K562 (cell line): ENCODE measurements around the gene TMEM209. TPM values are rescaled to one million over a fixed set of nuclear protein-coding genes. Genes with fewer than 3 reads are reported as not detected.

Experiments used
- ATAC-seq: fragments of 200-7000 bp; cut with Tn5 transposase; 3 replicates; pipeline ENCODE4 v1.9.1; 2020; ENCODE audit warnings: moderate library complexity
- BruUV-seq: library from RNA; stranded (reverse); fragments of 400-500 nt; replicated peaks from 2 replicates; lab custom pipeline; 2021; lab: Mats Ljungman, UMichigan
- CTCF ChIA-PET: fragments of 300-600 bp; formaldehyde crosslinking; extraction: SDS; loops from one replicate; lab custom pipeline; 2021; ENCODE audit warnings: low intra/inter-chr PET ratio; lab: Yijun Ruan, JAX
- POLR2A ChIA-PET: fragments of 300-600, 350-650 bp; sonication (Branson Sonifier 250); formaldehyde crosslinking; extraction: SDS; loops from one replicate; lab custom pipeline; 2021; ENCODE audit warnings: antibody characterized with exemption, inconsistent platforms; lab: Yijun Ruan, JAX
- DNase-seq, 4 experiments: peaks; one replicate each; pipeline versions ENCODE4 v3.0.0 to v3.0.0-alpha.2; 2011 to 2018; ENCODE audit warnings: low spot score in 3 of 4, mixed read lengths in 3 of 4; ENCODE audit errors: extremely low read depth in 1 of 4
- FAIRE-seq: peaks from 2 replicates; lab custom pipeline; 2011; peaks lifted over from hg19 to GRCh38; lab: Jason Lieb, UNC
- H2AFZ ChIP-seq: 2 replicates; pipeline ENCODE4 v1.6.0; 2011; ENCODE audit warnings: low read depth, low read length, control low read depth, inconsistent platforms
- H3K27ac ChIP-seq: fragments of 200-600 bp; 3 replicates; pipeline ENCODE4 v1.8.0; 2011; ENCODE audit warnings: low read depth, mild to moderate bottlenecking, control low read depth, inconsistent platforms, low read length, moderate library complexity, mixed read lengths; ENCODE audit errors: extremely low read depth
- H3K27me3 ChIP-seq, 2 experiments: fragments of 300-600 bp in 1 of 2; 2 replicates in 1 of 2; 3 replicates in 1 of 2; pipeline versions ENCODE4 v1.6.0 to v1.8.0; 2011; ENCODE audit warnings: inconsistent platforms in 2 of 2, low read length in 2 of 2, mild to moderate bottlenecking in 1 of 2, mixed read lengths in 1 of 2, moderate library complexity in 1 of 2; ENCODE audit not compliant: control insufficient read depth in 2 of 2, insufficient read depth in 2 of 2
- H3K36me3 ChIP-seq: fragments of 300-600 bp; 3 replicates; pipeline ENCODE4 v1.8.0; 2011; ENCODE audit warnings: mild to moderate bottlenecking, low read length, inconsistent platforms; ENCODE audit not compliant: control insufficient read depth, insufficient read depth
- H3K4me1 ChIP-seq, 2 experiments: fragments of 200-600 bp in 1 of 2; replicated peaks in 1 of 2; 2 replicates in 1 of 2; 3 replicates in 1 of 2; pipeline versions ENCODE4 v1.5.1 to v1.8.0; 2011; ENCODE audit warnings: inconsistent platforms in 2 of 2, low read length in 2 of 2, mild to moderate bottlenecking in 1 of 2, mixed read lengths in 1 of 2, moderate library complexity in 1 of 2; ENCODE audit not compliant: control insufficient read depth in 2 of 2, insufficient read depth in 2 of 2
- H3K4me2 ChIP-seq: 2 replicates; pipeline ENCODE4 v1.6.1; 2011; ENCODE audit warnings: low read length, control low read depth, inconsistent platforms, mixed read lengths; ENCODE audit not compliant: insufficient read depth
- H3K4me3 ChIP-seq: fragments of 200-600 bp; sonication (generic), shearing (Covaris generic); 2 replicates; pipeline ENCODE4 v1.5.1; 2016; ENCODE audit warnings: control low read depth, inconsistent platforms
- H3K79me2 ChIP-seq: fragments of 200-600 bp; 3 replicates; pipeline ENCODE4 v1.8.0; 2011; ENCODE audit warnings: low read length, inconsistent platforms; ENCODE audit not compliant: control insufficient read depth, insufficient read depth
- H3K9ac ChIP-seq, 2 experiments: 2 replicates each; pipeline versions ENCODE4 v1.6.0 to v1.6.1; 2011; ENCODE audit warnings: low read depth in 2 of 2, low read length in 2 of 2, control low read depth in 1 of 2, inconsistent platforms in 1 of 2, mild to moderate bottlenecking in 1 of 2, mixed read lengths in 1 of 2; ENCODE audit not compliant: insufficient read depth in 1 of 2
- H3K9me1 ChIP-seq: one replicate; pipeline ENCODE4 v1.6.0; 2011; ENCODE audit warnings: inconsistent platforms, mild to moderate bottlenecking, low read length, moderate library complexity; ENCODE audit not compliant: control insufficient read depth, insufficient read depth
- H3K9me3 ChIP-seq: replicated peaks from 2 replicates; pipeline ENCODE4 v1.5.1; 2011; ENCODE audit warnings: low read depth, low read length, inconsistent platforms; ENCODE audit not compliant: control insufficient read depth, insufficient read depth
- H4K20me1 ChIP-seq: replicated peaks from 2 replicates; pipeline ENCODE4 v1.6.1; 2011; ENCODE audit warnings: low read length, inconsistent platforms, mixed read lengths; ENCODE audit not compliant: control insufficient read depth, insufficient read depth
- BRD4 ChIP-seq: fragments of 200-600 bp; sonication (generic); IDR thresholded peaks from 2 replicates; pipeline ENCODE4 v1.6.1; 2017; ENCODE audit warnings: inconsistent platforms
- CREB1 ChIP-seq, 2 experiments: sonication (generic) in 1 of 2; formaldehyde crosslinking in 1 of 2; IDR thresholded peaks; 2 replicates each; pipeline versions ENCODE4 v1.6.1 to v1.8.0; 2012 to 2022; ENCODE audit warnings: inconsistent platforms in 1 of 2, mild to moderate bottlenecking in 1 of 2, missing genetic modification reagents in 1 of 2, moderate library complexity in 1 of 2
- FOXA3 ChIP-seq, 2 experiments: fragments of 450-650 bp in 1 of 2; sonication (generic) in 1 of 2; formaldehyde crosslinking; IDR thresholded peaks in 1 of 2; conservative IDR thresholded peaks in 1 of 2; 2 replicates each; pipeline versions ENCODE4 v1.4.0 to v1.8.0; 2020 to 2022; ENCODE audit warnings: mild to moderate bottlenecking in 2 of 2, missing genetic modification reagents in 1 of 2
- FOXP1 ChIP-seq: sonication (generic); formaldehyde crosslinking; IDR thresholded peaks from 2 replicates; pipeline ENCODE4 v1.8.0; 2022; ENCODE audit warnings: mild to moderate bottlenecking, missing genetic modification reagents
- JUN ChIP-seq, 2 experiments: sonication (generic) in 1 of 2; formaldehyde crosslinking in 1 of 2; IDR thresholded peaks; 2 replicates each; pipeline versions ENCODE4 v1.6.1 to v1.8.0; 2012 to 2022; ENCODE audit warnings: borderline replicate concordance in 2 of 2, mild to moderate bottlenecking in 2 of 2, improper control_type of control experiment in 1 of 2, low read depth in 1 of 2, low read length in 1 of 2, missing genetic modification reagents in 1 of 2
- MAX ChIP-seq: sonication (generic); formaldehyde crosslinking; IDR thresholded peaks from 2 replicates; pipeline ENCODE4 v1.9.0; 2022; ENCODE audit warnings: mild to moderate bottlenecking, missing genetic modification reagents
- MCM2 ChIP-seq: fragments of 450-650 bp; IDR thresholded peaks from 2 replicates; pipeline ENCODE4 v1.6.1; 2017; ENCODE audit warnings: low read depth, mild to moderate bottlenecking
- POLR2G ChIP-seq: fragments of 200-400 bp; formaldehyde crosslinking; IDR thresholded peaks from 2 replicates; pipeline ENCODE4 v1.6.1; 2017; ENCODE audit warnings: low read depth, mild to moderate bottlenecking, antibody characterized with exemption, low read length, moderate library complexity
- PRDM10 ChIP-seq: fragments of 450-650 bp; IDR thresholded peaks from 2 replicates; pipeline ENCODE4 v1.6.1; 2018; ENCODE audit not compliant: partially characterized antibody
- TEAD4 ChIP-seq, 2 experiments: sonication (generic) in 1 of 2; formaldehyde crosslinking in 1 of 2; IDR thresholded peaks; 2 replicates each; pipeline versions ENCODE4 v1.6.1 to v1.8.0; 2012 to 2022; ENCODE audit warnings: borderline replicate concordance in 1 of 2, inconsistent platforms in 1 of 2, low read length in 1 of 2, mild to moderate bottlenecking in 1 of 2, missing genetic modification reagents in 1 of 2
- WHSC1 ChIP-seq: IDR thresholded peaks from one replicate; pipeline ENCODE4 v1.6.1; 2012; ENCODE audit warnings: low read length, control low read depth, inconsistent platforms
- YY1 ChIP-seq, 3 experiments: IDR thresholded peaks; 2 replicates each; pipeline ENCODE4 v1.6.1; 2011; ENCODE audit warnings: low read length in 2 of 3, mild to moderate bottlenecking in 2 of 3, moderate library complexity in 2 of 3, borderline replicate concordance in 1 of 3, control low read depth in 1 of 3, low read depth in 1 of 3; ENCODE audit not compliant: insufficient read depth in 3 of 3, insufficient replicate concordance in 2 of 3, control insufficient read depth in 1 of 3, insufficient read length in 1 of 3; ENCODE audit errors: extremely low read depth in 1 of 3
- ZNF224 ChIP-seq: sonication (generic); formaldehyde crosslinking; IDR thresholded peaks from 2 replicates; pipeline ENCODE4 v1.8.0; 2022; ENCODE audit warnings: mild to moderate bottlenecking, missing genetic modification reagents
- WGBS: fragments of 100-300 bp; shearing (Covaris generic); methylation state at CpG from one replicate; pipeline ENCODE4 v1.1.6; 2016; ENCODE audit warnings: low coverage, mixed read lengths; ENCODE audit not compliant: insufficient coverage; ENCODE audit errors: missing lambda C conversion rate; 5-methylcytosine and 5-hydroxymethylcytosine counted together
- in situ Hi-C: fragments of 300-500 bp; cut with MboI; formaldehyde crosslinking; loops from 4 replicates; pipeline ENCODE4 v1.15.0; 2018; ENCODE audit warnings: inconsistent platforms, mixed read lengths
- intact Hi-C: fragments of 100-400 bp; cut with micrococcal nuclease; formaldehyde crosslinking; loops from 2 replicates; pipeline ENCODE4 v1.14.2; 2022
- polyA plus RNA-seq, 8 experiments: library from polyadenylated mRNA; depleted of rRNA in 4 of 8; stranded (reverse) in 5 of 8; unstranded in 3 of 8; fragments of >200 nt; fragmentation: Nextera tagmentation in 2 of 8; fragmentation: Illumina TruSeq in 1 of 8; extraction: Ambion mirVana in 2 of 8; extraction: Trizol in 1 of 8; gene quantifications; 2 replicates each; pipeline versions ENCODE4 v1.2.1 to v1.2.3, GENCODE V29; 2011 to 2014; ENCODE audit warnings: inconsistent platforms in 1 of 8, missing spikeins in 1 of 8
- total RNA-seq, 7 experiments: library from RNA; depleted of rRNA in 6 of 7; stranded (reverse); fragments of >200 nt in 6 of 7; fragmentation: Illumina TruSeq in 2 of 7; extraction: Trizol in 2 of 7; gene quantifications; 2 replicates each; pipeline versions ENCODE4 v1.2.1 to v1.2.3, GENCODE V29; 2011 to 2021; ENCODE audit warnings: low replicate concordance in 1 of 7

TMEM209 gene
- total and polyA plus RNA-seq, 9 of the 15 experiments (the other 6 are each of a cell fraction or from before 2014, with no cell fraction given), result 36.8 to 116 (median 76.6) TPM

- no peaks in the 10 kb centered on the region; the same call in 2 of the 3 replicates for H3K36me3 ChIP-seq
- peak overlapping the region in 1 of 2 experiments; percentile 72; a peak in 2 of 4 replicates for H3K9ac ChIP-seq
- 90% methylated on average over 14 of the region's 14 CpGs for WGBS
- no peaks in the 10 kb centered on the region for H3K9me1 ChIP-seq
- BruUV-seq, result no TSS peak
- ChIA-PET CTCF (interaction anchor here (0.6 kb wide), 1 partner anchor 411 kb away, joined by 5 read pairs; no protein-coding TSS in a partner anchor), POLR2A (no interaction called here)
- H3K4me2 ChIP-seq, result no peak overlapping the region
- ATAC-seq, result no peak
- no peaks in the 10 kb centered on the region for H4K20me1 ChIP-seq
- H3K79me2 ChIP-seq, result no peaks in the 10 kb centered on the region
- no peak for FAIRE-seq
- peaks cover 18 to 56% of the 10 kb centered on the region in 2 experiments for H3K4me1 ChIP-seq
- intact Hi-C loops, result no loop called here
- TF ChIP-seq CREB1 (IDR thresholded peaks at IDR 0.05) (no peak), CREB1 (CRISPR knock-in tag; IDR thresholded peaks at IDR 0.05) (0 out of 2 replicates have a peak, but pooled peaks have one; percentile 12), PRDM10 (peak; percentile 41), FOXA3 (CRISPR knock-in tag; conservative IDR thresholded peaks at IDR 0.05 in 1 of 2, IDR thresholded peaks at IDR 0.05 in 1 of 2) (0 out of 4 replicates have a peak, but pooled peaks of 1 of the 2 experiments have one; percentile 26), POLR2G (0 out of 2 replicates have a peak, but pooled peaks have one; percentile 28), FOXP1 (0 out of 2 replicates have a peak, but pooled peaks have one; percentile 55), BRD4 (no peak), ZNF224 (CRISPR knock-in tag) (no peak), WHSC1 (peak; percentile 36), TEAD4 (IDR thresholded peaks at IDR 0.05; ENCODE audit: low read length) (no peak), TEAD4 (CRISPR knock-in tag; IDR thresholded peaks at IDR 0.05; ENCODE audit: borderline replicate concordance) (0 out of 2 replicates have a peak, but pooled peaks have one; percentile 76), JUN (IDR thresholded peaks at IDR 0.05; ENCODE audit: borderline replicate concordance, low read depth, low read length) (no peak), JUN (CRISPR knock-in tag; IDR thresholded peaks at IDR 0.05; ENCODE audit: borderline replicate concordance) (0 out of 2 replicates have a peak, but pooled peaks have one; percentile 16), MAX (CRISPR knock-in tag) (peak; percentile 49), YY1 (IDR thresholded peaks at IDR 0.05; ENCODE audit: borderline replicate concordance in 1 of 3, control insufficient read depth in 1 of 3, extremely low read depth in 1 of 3, insufficient read depth in 3 of 3, insufficient read length in 1 of 3, insufficient replicate concordance in 2 of 3, low read depth in 1 of 3, low read length in 2 of 3) (peak in 1 of 3 experiments; percentile 15), MCM2 (no peak)
- peak overlapping the region; percentile 37; the same call in 1 of the 2 replicates for H2AFZ ChIP-seq
- no peak overlapping the region for H3K4me3 ChIP-seq
- peaks cover 5% of the 10 kb centered on the region; the same call in 1 of the 2 replicates for H3K9me3 ChIP-seq
- DNase-seq, result no peak
- no peaks in the 10 kb centered on the region; a peak in 1 of 5 replicates for H3K27me3 ChIP-seq
- peak overlapping the region; percentile 42; the same call in 1 of the 3 replicates for H3K27ac ChIP-seq
- in situ Hi-C loops, result no loop called here
Measured at GRCh38 chr7:130147710-130148325, 57.4 kb downstream of the TMEM209 start.
